GM18951 (cell line): ENCODE results near the gene ANKRD9.

Experiments used
- POLR2A ChIP-seq: IDR thresholded peaks from 4 replicates; pipeline ENCODE4 v1.6.1; 2011; ENCODE audit warnings: mild to moderate bottlenecking; ENCODE audit not compliant: insufficient read length, insufficient read depth; ENCODE audit errors: extremely low read depth
- in situ Hi-C: fragments of 300-500 bp; cut with MboI; formaldehyde crosslinking; loops from one replicate; pipeline ENCODE4 v1.12.0; 2022; ENCODE audit warnings: low sequenced_read_pairs, mixed read lengths, inconsistent platforms; ENCODE audit not compliant: unreplicated experiment

Gene ANKRD9

DNA sequence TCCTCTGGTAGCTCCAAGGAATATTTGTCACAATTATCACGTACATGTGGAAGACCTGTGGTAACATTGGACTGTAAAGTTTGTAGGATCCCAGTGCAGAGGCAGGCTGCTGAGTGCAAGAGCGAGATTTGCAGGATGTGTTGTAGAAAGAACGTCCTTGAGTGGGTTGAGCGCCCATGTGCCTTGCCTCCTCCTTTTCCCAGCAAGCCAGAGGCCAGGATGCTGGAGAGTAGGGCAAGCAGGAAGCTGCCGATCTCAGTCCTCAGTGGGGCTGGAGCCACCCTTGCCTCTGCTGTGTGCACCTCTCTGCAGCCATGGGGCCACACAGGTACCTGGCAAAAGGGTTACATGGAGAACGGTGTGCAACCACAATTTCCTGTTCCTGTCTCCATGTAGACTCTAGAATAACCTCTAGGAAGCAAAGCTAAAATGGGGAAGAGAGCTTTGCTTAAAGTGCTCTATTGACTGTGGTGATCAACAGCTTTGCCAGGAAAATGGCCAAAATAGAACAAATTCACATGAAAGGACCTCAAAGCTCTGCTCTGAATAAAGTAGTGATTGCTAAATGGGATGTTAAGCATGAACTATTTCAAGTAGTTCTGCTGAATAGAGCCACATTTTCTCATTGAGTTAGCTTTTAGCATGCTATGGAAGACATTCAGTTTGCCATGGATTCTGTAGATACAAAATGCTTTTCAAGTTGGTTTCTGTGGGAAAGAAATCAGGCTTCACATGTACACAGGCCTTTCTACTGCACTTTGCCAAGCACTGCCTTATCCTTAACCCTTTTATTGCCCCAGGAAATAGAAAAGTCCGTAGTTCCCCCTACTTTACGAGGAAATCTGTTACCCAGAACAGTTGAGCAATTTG is 37.4 kb downstream of the ANKRD9 start:
- in situ Hi-C loops, result no loop called here
- no peak for TF ChIP-seq POLR2A

DNA sequence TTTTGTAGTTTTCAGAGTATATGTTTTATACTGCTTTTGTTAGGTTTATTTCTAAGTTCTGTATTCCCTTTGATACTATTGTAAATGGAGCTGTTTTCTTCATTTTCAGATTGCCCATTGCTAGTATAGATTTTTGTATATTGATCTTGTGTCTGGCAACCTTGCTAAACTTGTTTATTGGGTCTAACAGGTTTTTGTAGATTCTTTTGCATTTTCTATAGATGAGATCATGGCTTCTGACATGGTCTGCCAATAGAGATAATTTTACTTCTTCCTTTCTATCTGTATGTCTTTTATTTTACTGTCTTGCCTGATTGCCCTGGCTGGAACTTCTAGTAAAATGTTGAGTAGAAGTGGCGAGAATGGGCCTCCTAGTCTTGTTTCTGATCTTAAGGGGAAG is 40.3 kb downstream of the ANKRD9 start:
- no peak for TF ChIP-seq POLR2A
- in situ Hi-C loops, result no loop called here

DNA sequence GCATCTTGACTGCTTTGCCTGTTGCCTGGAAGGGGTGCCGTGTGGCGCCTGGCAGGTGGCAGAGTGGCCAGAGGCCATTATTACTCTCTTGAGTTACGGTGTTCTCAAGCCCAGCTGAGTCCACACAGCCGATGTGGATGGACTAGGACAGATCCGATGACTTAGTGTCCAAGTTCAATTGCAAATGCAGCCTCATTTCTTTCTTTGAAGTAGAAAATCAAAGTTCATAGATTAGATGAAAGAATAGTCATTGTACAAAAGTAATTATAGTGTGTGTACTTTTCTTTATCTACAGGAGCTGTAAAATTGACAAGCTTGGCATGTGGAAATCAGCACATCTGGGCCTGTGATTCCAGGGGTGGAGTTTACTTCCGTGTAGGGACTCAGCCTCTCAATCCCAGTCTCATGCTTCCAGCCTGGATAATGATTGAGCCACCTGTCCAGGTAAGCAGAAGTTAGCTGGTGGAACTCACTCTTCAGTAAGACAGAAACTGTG is 44.7 kb downstream of the ANKRD9 start:
- TF ChIP-seq POLR2A, result no peak
- in situ Hi-C loops, result no loop called here

DNA sequence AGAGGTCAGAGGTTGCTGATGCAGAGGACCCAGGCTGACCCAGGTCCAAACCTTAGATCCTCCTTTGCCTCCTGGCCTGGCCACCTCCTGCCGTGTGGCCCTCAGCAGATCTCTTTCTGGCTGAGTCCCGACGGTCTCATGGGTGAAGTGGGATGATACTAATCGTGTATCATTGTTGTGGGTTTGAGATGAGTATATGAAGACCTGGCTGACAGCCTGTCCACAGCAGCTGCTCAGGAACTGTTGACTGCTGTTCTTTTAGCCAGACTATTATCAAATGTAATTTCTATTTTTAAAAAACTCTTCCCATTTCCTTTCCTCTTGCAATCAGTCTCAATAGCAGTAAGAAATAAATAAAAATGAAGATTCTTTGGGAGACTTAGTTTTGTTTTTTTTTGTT is 45.6 kb downstream of the ANKRD9 start:
- TF ChIP-seq POLR2A, result no peak
- in situ Hi-C loops, result no loop called here

DNA sequence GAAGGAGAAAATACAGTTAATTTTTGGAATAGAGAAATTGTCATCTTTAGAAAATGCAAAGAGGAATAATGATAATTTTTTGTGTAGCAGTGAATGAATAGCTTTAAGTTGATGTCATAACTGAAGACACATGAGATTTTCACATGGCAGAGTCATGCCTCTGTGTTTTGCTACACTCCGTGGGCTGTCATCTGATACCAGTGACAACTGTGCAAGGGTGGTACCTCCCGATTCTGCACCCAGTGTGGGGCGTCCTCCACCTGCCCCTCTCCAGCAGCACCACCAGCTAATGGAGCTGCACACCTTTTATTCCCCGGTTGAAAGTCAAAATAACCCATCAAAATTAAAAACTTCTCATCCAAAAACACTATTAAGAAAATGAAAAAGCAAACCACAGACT is 47.2 kb downstream of the ANKRD9 start:
- no peak for TF ChIP-seq POLR2A
- in situ Hi-C loops, result no loop called here

DNA sequence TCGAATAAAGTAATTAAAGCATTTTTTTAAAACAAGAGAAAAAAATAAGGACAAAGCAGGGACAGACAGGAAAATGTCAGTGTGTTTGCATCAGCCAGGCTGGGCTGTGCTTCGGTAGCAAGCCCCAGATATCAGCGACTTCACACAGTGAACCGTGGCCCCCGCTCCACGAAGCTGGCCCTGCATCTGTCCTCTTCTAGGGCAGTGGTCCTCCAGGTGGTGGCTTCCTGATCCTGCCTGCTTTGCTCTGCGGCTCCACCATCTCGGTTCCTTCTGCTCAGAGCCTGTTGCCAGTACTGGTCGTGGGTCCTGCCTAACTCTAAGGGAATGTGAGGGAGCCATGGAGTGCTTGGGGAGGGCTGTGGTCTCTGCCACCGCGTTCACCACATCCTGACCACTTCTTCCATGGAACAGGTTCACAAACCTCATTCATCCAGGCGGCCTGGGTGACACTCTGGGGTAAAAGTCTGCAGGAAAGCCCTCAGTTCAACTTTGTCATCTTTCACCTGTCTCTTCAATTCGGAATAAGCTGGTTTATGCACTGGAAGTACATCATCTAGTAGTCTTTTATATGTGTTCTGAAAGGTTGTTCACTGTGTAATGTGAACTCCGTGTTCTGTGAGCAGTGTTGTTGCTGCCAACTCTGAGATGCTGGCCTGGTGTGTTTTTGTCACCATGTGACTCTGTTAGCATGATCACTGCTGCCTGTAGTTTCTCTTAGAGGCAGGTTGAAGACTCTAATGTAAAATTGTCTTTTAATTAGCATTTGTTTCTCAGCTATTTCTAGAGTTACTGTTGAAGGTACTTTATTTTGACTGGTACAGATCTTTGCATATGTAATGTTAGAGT is 47.9 kb downstream of the ANKRD9 start:
- in situ Hi-C loops, result no loop called here
- TF ChIP-seq POLR2A, result no peak

DNA sequence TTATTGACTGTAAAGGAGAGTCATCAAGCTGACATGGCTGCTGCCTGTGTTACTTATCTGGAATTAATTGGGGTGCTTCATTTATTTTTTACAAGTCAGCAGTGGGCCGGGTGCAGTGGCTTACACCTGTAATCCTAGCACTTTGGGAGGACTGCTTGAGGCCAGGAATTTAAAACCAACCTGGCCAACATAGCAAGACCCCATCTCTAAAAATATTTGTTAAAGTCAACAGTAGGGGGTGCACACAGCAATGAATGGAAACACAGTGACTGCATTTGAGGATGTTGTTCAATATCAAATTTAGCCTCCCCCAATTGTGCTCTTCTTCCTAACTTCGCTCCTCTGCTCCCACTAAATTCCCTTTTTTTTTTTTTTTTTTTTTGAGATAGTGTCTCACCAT is 52.1 kb downstream of the ANKRD9 start:
- TF ChIP-seq POLR2A, result no peak

DNA sequence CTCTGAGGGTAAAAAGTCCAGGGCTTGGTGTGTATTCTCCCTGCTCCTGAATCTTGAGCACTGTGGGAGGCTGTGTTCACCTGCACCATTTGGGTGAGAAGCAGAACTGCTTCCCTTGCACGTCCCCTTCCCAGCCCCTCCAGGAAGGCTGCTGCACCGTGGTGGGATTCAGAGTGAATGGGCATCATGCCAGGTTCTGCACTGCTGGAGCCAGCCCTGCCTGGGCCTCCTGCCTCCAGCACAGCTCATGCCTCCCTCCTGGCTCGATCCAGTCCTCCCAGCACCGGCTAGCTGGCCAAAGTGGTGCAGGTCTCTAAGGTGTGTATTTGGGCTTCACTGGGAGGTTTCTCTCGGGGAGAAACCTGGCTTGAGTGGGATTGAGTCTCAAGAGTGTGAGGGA is 54.9 kb downstream of the ANKRD9 start:
- in situ Hi-C loops, result no loop called here
- no peak for TF ChIP-seq POLR2A

More for the DNA sequence above, 52.1 kb downstream of the ANKRD9 start:
- in situ Hi-C loops, result no loop called here

DNA sequence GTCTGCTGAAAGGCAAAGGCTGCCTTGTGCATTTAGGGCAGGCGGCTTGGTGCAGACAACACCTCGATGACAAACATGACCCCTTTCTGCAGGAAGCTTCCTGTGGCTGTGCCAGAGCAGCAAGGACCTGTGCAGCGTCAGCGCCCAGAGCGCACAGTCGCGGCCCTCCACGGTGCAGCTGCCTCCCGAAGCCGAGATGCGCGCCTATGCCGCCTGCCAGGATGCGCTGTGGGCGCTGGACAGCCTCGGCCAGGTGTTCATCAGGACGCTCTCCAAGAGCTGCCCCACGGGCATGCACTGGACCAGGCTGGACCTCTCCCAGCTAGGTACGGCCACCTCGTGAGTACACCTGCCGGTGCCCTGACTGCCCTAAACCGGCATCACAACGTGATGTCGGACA is 57.3 kb downstream of the ANKRD9 start:
- no peak for TF ChIP-seq POLR2A
- in situ Hi-C loops, result no loop called here
